ENCODE results near the gene SPDYE4. TPM values are rescaled to one million over a fixed set of nuclear protein-coding genes. Genes with fewer than 3 reads are reported as not detected.

The SPDYE4 gene
- total RNA-seq, 4 donors from 2014 or later: not detected

DNA sequence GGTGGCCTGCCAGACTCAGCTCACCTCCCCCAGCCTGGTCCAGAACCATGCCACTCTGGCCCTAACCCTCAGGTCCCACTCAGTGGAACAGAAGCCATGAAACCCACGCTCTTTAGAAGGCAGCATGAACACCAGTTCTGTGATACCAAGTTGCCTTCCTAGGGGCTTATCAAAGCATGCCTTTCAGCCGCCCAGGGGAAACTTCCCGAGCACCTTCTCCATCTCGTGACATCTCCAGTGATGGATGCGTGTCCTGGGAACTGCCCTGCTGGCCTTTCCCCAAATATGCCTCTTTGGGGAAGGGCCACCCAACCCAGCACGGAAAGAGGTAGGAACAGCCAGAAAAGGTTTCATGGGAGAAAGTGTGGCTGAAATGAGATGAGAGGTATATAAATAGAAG, 22.0 kb downstream of the SPDYE4 start:
- Histone ChIP-seq H3K27me3 (peaks cover 0 to 5% (median 2%) of the 10 kb centered on the region in 3 donors), H3K36me3 (no peaks in the 10 kb centered on the region), H3K4me1 (no peaks in the 10 kb centered on the region), H3K27ac (no peak overlapping the region), H3K4me3 (no peak overlapping the region), H3K9me3 (no peaks in the 10 kb centered on the region)
- DNase-seq (no peak), ATAC-seq (no peak)
- in situ Hi-C loops (cut with MboI; ENCODE audit: low sequenced_read_pairs in 4 of 4) (loop anchor here in 2 of 4 donors (25.0 kb wide), 1 partner anchor 149 kb away; no protein-coding TSS in a partner anchor), intact Hi-C loops (cut with DNase I; ENCODE audit: low total_unique reads) (no loop called here)
- no peak for TF ChIP-seq POLR2A (IDR thresholded peaks at IDR 0.05)
- TF ChIP-seq CTCF (IDR thresholded peaks at IDR 0.05 in 4 of 5, conservative IDR thresholded peaks at IDR 0.05 in 1 of 5): no peak

- peaks cover 0 to 3% (median 2%) of the 10 kb centered on the region in 3 donors for H3K27me3 ChIP-seq
- DNase-seq: no peak
- TF ChIP-seq POLR2A (IDR thresholded peaks at IDR 0.05) (no peak), CTCF (IDR thresholded peaks at IDR 0.05 in 4 of 5, conservative IDR thresholded peaks at IDR 0.05 in 1 of 5) (no peak)
- H3K4me1 ChIP-seq: no peaks in the 10 kb centered on the region
- intact Hi-C loops (cut with DNase I; ENCODE audit: low total_unique reads) (no loop called here), in situ Hi-C loops (cut with MboI; ENCODE audit: low sequenced_read_pairs in 4 of 4) (loop anchor here in 2 of 4 donors (25.0 kb wide), 1 partner anchor 148 kb away; no protein-coding TSS in a partner anchor)
- no peak overlapping the region for H3K27ac ChIP-seq
- no peak overlapping the region for H3K4me3 ChIP-seq
- no peaks in the 10 kb centered on the region for H3K9me3 ChIP-seq
- no peaks in the 10 kb centered on the region for H3K36me3 ChIP-seq
- no peak for ATAC-seq
Measured at GRCh38 chr17:8735336-8735939, 22.9 kb downstream of the SPDYE4 start.

- Histone ChIP-seq H3K27ac (no peak overlapping the region), H3K9me3 (no peaks in the 10 kb centered on the region), H3K36me3 (no peaks in the 10 kb centered on the region), H3K4me1 (no peaks in the 10 kb centered on the region), H3K27me3 (peaks cover 0 to 2% (median 2%) of the 10 kb centered on the region in 3 donors), H3K4me3 (no peak overlapping the region)
- DNase-seq (no peak), ATAC-seq (no peak)
- intact Hi-C loops (cut with DNase I; ENCODE audit: low total_unique reads): no loop called here
- in situ Hi-C loops (cut with MboI; ENCODE audit: low sequenced_read_pairs in 4 of 4): loop anchor here in 2 of 4 donors (25.0 kb wide), 1 partner anchor 148 kb away; no protein-coding TSS in a partner anchor
- TF ChIP-seq CTCF (IDR thresholded peaks at IDR 0.05 in 4 of 5, conservative IDR thresholded peaks at IDR 0.05 in 1 of 5) (no peak), POLR2A (IDR thresholded peaks at IDR 0.05) (no peak)
Measured at GRCh38 chr17:8734876-8735275, 23.5 kb downstream of the SPDYE4 start.

DNA sequence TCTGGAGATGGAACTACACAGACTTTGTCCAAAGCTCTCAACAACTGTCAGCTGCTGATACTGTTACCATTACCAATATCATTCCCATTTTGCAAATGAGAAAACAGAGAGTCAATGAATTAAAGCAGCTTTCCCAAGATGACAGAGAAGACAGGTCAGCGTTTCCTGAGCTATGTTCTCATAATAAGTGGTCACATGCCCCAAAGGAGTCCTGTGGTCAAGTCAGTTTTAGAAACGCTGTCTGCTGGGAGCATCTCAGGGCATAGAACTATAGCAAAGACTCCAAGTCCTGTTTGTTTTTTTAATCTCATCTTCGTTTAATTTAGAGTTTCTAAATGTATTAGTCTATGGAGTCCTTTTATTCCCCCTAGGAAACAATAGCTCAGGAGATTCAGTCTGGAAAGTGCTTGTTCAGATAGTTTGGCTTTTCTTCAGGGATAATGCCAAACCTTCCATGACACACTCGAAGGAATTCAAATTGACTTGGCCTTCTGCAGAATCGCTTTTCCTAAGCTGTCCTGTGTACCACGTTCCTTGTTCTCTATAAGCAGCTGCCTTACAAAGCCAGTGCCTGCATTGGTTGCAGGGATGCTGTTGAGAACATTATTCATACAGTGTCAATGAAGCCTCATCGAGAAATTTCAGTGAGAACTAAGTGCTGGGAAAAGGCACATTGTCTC, 25.8 kb downstream of the SPDYE4 start:
- Histone ChIP-seq H3K9me3 (no peaks in the 10 kb centered on the region), H3K27ac (no peak overlapping the region), H3K4me3 (no peak overlapping the region), H3K4me1 (no peaks in the 10 kb centered on the region), H3K36me3 (no peaks in the 10 kb centered on the region), H3K27me3 (peaks cover 0 to 2% (median 0%) of the 10 kb centered on the region in 3 donors)
- in situ Hi-C loops (cut with MboI; ENCODE audit: low sequenced_read_pairs in 4 of 4) (loop anchor here in 2 of 4 donors (25.0 kb wide), 1 partner anchor 145 kb away; no protein-coding TSS in a partner anchor), intact Hi-C loops (cut with DNase I; ENCODE audit: low total_unique reads) (no loop called here)
- DNase-seq (no peak), ATAC-seq (no peak)
- TF ChIP-seq CTCF (IDR thresholded peaks at IDR 0.05 in 4 of 5, conservative IDR thresholded peaks at IDR 0.05 in 1 of 5): no peak
- no peak for TF ChIP-seq POLR2A (IDR thresholded peaks at IDR 0.05)
